NB4 (cell line): Measurements from ENCODE around the gene CSTF1.

Experiments used
- DNase-seq: peaks from one replicate; pipeline ENCODE4 v3.0.0; 2010; ENCODE audit warnings: low read depth
- H3K4me3 ChIP-seq: one replicate; pipeline ENCODE4 v1.5.1; 2011; ENCODE audit warnings: mild to moderate bottlenecking, low read depth, low read length, moderate library complexity
- MYC ChIP-seq: IDR thresholded peaks from 2 replicates; pipeline ENCODE4 v1.6.1; 2011; ENCODE audit warnings: low read depth, low read length
- POLR2A ChIP-seq: IDR thresholded peaks from 2 replicates; pipeline ENCODE4 v1.6.1; 2011; ENCODE audit warnings: mild to moderate bottlenecking; ENCODE audit not compliant: insufficient read length; ENCODE audit errors: extremely low read depth
- TF ChIP-seq, protein P1 (sequence below): IDR thresholded peaks from 2 replicates; pipeline ENCODE4 v1.6.1; 2011; ENCODE audit warnings: low read depth, low read length
- TF ChIP-seq, protein P2 (sequence below): IDR thresholded peaks from one replicate; pipeline ENCODE4 v1.5.1; 2012; ENCODE audit warnings: low read depth, low read length

The CSTF1 gene

DNA sequence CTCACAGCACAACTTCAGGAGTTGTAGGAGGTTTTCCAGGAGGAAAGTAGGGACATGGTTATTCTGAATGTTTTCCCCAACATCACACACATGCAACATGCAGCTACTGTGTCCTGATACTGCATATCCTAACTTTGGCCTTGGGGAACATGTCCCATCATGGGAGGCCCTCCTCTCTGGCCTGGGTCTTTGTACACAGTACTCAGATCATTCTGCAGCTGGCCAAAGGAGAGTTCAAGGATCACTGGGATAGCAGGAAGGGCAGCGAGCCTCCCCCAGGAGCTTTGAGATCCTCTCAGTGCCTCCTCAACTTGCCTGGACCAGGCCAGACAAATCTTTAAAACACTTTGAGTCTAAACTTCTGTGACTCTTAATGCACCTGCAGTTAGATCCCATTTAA is 32.5 kb downstream of the CSTF1 start:
- TF ChIP-seq, protein P1, sequence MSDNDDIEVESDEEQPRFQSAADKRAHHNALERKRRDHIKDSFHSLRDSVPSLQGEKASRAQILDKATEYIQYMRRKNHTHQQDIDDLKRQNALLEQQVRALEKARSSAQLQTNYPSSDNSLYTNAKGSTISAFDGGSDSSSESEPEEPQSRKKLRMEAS = no peak
- no peak for TF ChIP-seq MYC
- TF ChIP-seq POLR2A = no peak
- TF ChIP-seq, protein P2, sequence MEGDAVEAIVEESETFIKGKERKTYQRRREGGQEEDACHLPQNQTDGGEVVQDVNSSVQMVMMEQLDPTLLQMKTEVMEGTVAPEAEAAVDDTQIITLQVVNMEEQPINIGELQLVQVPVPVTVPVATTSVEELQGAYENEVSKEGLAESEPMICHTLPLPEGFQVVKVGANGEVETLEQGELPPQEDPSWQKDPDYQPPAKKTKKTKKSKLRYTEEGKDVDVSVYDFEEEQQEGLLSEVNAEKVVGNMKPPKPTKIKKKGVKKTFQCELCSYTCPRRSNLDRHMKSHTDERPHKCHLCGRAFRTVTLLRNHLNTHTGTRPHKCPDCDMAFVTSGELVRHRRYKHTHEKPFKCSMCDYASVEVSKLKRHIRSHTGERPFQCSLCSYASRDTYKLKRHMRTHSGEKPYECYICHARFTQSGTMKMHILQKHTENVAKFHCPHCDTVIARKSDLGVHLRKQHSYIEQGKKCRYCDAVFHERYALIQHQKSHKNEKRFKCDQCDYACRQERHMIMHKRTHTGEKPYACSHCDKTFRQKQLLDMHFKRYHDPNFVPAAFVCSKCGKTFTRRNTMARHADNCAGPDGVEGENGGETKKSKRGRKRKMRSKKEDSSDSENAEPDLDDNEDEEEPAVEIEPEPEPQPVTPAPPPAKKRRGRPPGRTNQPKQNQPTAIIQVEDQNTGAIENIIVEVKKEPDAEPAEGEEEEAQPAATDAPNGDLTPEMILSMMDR = no peak
- DNase-seq = no peak
- no peak overlapping the region for H3K4me3 ChIP-seq

DNA sequence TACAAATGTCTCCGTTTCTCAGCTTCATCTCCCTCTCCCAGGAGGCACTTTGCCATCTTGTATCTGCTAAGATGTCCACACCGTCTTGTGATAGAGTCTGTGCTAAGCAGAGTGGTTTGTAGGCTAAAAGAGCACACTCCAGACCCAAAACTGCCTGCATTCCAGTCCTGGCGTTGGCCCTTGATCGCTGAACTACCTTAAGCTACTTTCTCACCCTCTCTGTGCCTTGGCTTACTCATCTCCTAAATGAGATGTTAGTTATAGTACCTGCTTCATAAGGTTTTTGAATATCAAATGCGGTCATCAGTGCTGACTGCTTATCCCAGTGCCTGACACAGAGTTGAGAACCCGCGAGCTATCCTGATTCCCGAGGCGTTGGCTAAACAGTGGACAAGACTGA is 33.6 kb downstream of the CSTF1 start:
- no peak for DNase-seq
- H3K4me3 ChIP-seq = no peak overlapping the region
- TF ChIP-seq, protein P2 = no peak
- no peak for TF ChIP-seq POLR2A
- TF ChIP-seq, protein P1 = no peak
- TF ChIP-seq MYC = no peak

DNA sequence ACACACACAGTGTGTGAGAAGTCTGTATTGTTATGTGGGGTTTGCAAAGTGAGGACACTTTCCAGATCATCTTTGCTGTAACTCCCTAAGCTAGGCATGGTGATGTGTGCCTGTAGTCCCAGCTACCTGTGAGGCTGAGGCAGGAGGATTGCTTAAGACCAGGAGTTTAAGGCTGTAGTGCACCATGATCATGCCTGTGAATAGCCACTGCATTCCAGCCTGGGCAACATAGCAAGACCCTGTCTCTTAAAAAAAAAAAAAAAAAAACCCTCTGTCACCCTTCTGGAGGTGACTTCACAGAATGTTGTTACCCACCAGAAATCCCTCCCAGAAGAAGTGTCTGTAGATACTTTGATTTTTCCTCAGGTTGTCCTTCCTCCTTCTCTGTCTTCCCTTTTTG is 34.5 kb downstream of the CSTF1 start:
- no peak for TF ChIP-seq MYC
- no peak overlapping the region for H3K4me3 ChIP-seq
- no peak for DNase-seq

DNA sequence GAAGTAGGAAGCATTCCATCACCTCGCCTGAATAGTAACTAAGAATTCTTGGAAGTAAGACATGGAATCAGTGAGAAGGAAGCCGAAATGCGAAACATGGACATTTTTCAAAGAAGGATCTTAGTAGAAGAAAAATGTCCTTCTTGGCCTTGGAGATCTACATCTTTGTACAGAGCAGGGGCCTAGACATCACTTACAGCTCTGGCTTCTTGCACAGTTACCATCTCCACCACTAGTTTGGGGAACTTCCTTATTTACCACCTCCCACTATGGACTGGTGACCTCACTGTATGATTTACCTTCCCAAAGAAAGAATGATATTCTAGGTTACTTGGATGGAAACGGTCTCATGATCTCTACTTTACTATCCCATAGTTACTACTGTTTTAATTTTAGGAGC is 35.4 kb downstream of the CSTF1 start:
- TF ChIP-seq, protein P2 = no peak
- 0 out of 2 replicates have a peak, but pooled peaks have one; percentile 15 for TF ChIP-seq MYC
- TF ChIP-seq, protein P1 = no peak
- TF ChIP-seq POLR2A = no peak
- H3K4me3 ChIP-seq = no peak overlapping the region
- DNase-seq = peak; percentile 64

DNA sequence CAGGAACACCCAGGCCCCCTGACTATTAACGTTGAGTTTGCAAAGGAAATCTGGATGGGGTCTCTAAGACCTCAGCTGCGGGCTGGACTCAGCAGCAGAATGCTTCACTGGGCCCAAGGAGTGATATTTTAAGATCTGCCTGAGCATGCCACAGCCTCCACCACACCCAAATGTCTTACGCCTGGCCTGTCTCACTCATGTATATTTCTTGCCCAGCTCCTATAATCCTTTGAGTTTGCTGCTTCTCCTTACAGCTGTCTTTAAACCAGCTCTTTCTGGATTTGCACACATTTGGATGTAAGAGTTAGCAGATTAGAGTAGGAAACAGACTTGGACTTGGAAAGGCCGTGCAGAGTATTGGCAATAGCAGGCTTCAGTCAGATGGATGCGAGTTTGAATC is 36.0 kb downstream of the CSTF1 start:
- no peak for DNase-seq
- H3K4me3 ChIP-seq = no peak overlapping the region
- TF ChIP-seq, protein P1 = no peak
- TF ChIP-seq MYC = no peak
- TF ChIP-seq, protein P2 = no peak
- TF ChIP-seq POLR2A = no peak

DNA sequence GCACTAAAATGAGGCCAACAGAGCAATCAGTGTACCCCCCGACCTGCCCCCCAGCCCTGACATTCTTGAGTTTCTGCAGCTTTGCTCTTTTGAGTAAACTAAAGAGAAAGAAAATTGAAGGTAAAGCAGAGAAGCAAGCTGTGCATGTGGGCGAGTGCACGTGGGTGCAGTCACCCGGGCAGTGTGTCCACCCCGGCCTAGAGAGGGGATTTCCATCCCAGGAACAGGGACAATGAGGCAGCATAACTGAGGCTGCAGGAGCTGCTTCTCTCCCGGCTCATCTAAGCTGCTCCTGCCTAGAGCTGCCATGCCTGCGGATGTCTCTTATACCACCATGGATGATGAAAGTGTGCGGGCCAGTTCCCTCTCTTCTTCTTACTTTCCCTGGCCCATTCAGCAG is 36.4 kb downstream of the CSTF1 start:
- TF ChIP-seq, protein P2 = no peak
- no peak for DNase-seq
- no peak overlapping the region for H3K4me3 ChIP-seq
